Measurements from ENCODE around the gene VASH1.
A peak's percentile ranks its signal among the peaks of the same experiment; 100 is the strongest.
"Not testable (repeated sequence)": the region's sequence is repeated elsewhere in the genome, so short reads cannot be mapped to it uniquely, and the experiment has no call there.

VASH1 gene

GRCh38 chr14:76761136-76761959, at the start of gene VASH1:
Gene VASH1, plus strand, starts transcription at chr14:76761468. Its CDS starts 1,354 bp downstream, at chr14:76762822.
- peak; percentile 35 for DNase-seq

- DNase-seq: no peak
These were observed 48.1 kb upstream of the VASH1 start for GRCh38 chr14:76713121-76713520.

GRCh38 chr14:76714470-76714869, 46.8 kb upstream of the VASH1 start:
- DNase-seq: no peak

- DNase-seq: peak; percentile 81
These were observed 46.2 kb upstream of the VASH1 start for GRCh38 chr14:76715101-76715500.

DNA sequence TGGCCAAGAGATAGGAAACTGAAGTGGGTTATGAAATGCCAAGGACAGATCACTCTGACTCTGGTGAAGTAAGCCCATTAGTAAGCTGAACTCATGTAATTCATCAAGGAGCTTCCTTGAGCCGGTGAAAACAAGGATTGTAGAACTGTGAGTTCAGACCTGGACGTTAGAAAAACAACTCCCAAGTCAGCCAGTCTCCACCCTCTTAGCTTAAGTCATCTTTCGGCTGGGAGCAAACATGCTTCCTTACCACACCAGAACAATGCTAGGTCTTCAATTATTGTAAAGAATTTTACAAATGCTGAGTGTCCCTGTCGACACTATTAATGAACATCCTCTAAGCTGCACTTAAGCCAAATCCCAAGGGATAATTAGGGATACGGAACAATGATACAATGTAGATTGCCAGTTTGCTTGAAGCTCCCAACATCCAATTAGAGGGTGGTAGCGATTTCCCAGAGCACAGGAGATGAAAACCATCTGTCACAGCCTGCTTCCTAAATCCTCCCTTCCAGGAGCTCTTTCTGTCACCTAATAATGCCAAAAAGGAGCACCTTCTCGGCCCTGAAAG, 45.7 kb upstream of the VASH1 start:
- peak; percentile 99 for DNase-seq

GRCh38 chr14:76716285-76716684, 45.0 kb upstream of the VASH1 start:
- no peak for DNase-seq

GRCh38 chr14:76717508-76718290, 43.6 kb upstream of the VASH1 start:
- DNase-seq: peak; percentile 27

GRCh38 chr14:76718306-76719040, 42.8 kb upstream of the VASH1 start:
- DNase-seq: no peak

DNA sequence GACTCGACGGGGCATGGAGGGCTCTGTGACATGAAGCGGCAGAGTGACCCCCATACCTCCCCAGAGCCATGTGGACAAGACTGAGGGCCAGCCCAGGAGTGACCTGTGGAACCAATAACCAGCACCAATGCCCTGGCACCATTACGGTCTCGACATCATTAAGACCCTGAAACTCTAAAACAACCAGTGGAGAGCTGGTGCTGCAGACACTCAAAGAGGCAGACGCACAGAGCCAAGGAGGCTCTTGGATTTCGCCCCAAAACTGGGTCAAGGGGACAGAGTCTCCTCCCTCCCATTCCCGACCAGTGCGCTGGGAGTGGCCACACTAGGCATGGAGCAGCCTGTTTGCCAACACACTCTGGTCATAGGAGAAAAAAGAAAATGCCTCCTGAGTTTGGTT, 41.6 kb upstream of the VASH1 start:
- DNase-seq: no peak

DNA sequence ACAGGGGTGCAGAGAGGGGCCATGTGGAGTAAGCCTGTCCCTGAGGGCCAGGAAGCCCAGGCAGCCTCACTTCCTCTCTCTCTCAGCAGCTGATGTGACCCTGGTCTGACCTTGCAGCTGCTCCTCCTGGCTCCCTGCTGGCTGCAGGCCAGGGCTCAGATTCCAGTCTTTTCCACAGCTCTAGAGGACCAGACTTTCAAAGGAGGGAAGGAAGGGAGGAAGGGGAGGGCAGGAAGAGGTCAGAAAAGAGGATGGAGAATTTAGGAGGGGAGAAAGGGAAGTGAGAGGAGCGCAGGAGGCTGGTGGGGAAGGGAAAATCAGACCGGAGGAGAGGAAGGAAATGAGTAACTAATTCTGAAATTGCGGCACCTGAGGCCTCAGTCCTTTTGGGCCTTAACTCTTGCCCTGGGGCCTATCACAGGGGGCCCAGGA, 40.9 kb upstream of the VASH1 start:
- peak; percentile 54 for DNase-seq

DNA sequence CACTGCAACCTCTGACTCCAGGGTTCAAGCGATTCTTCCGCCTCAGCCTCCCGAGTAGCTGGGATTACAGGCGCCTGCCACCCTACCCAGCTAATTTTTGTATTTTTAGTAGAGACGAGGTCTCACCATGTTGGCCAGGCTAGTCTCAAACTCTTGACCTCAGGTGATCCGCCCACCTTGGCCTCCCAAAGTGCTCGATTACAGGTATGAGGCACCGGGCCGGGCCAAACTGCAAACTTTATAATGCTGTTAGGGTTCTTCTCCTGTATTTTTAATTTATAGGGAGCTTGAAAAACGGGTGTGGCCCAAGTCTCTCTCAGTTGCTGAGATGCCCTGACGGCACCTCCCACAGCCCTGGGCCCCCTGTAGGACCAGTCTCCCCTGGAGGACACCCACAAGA, 39.8 kb upstream of the VASH1 start:
- DNase-seq: not testable (repeated sequence)

DNA sequence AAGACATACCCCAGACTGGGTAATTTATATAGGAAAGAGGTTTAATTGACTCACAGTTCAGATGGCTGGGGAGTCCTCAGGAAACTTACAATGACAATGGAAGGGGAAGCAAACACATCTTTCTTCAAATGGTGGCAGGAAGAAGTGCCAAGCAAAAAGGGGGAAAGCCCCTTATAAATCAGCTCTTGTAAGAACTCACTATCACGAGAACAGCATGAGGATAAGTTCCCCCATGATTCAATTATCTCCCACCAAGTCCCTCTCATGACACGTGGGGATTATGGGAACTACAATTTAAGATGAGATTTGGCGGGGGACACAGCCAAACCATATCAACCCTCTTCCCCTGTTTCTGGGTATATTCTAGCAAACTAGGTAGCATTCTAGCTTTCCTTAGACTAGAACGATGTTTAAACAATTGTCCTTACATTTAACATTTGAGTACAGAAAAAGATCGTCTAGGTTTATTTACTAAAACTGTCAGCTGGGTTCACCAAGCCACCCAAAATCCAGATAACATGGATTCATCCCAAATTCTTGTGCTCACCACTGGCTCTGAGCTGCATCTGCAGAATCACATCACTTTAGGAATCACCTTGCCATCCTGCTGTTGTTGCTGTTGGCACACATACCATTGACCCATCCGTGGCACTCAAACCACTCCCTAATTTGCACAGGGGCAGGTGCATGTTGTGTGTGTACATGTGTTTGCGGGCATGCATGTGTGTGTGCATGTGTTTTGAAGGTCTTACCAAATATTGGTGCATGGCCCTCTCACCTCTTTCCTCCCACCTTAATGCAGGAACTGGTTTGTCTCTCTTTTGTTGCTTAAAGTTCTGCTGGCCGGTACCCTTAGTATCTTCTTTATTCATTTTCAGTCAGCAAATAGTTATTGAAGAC, 36.4 kb upstream of the VASH1 start:
- DNase-seq: no peak

DNA sequence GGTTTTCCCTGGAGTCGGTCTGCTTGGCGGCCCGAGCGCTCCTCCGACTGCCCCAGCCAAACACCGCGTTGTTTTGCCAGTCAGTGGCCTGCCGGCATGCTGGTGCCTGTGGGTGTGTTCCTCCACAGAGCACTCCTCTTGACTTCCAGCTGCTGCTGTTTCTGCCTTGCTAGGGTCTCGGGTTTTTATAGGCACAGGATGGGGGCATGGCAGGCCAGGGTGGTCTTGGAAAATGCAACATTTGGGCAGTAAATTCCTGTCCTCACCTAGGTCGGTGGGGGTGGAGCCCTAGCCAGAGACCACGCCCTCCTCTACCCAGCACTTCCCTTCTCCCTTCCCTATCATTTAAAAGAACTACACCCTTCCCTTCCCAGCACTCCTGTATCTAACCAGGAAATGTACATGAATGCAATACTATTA, 34.7 kb upstream of the VASH1 start:
- DNase-seq: peak; percentile 28

DNA sequence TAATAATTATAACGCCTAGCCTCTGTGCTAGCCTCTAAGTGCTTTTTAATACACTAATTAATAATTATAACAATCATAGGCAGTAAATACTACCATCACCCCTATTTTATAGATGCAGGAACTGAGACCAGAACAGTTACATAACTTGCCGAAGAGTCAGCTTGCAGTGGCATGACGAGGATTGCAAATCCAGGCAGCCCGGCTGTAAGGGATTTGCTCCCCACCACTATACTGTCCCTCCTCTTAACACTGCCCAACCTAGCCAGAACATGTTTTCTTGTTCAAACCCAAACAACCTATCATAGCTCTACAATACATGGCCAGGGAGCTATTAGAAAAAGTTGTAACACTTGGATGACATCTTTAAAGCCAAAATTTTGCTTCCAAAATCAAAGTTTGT, 33.9 kb upstream of the VASH1 start:
- no peak for DNase-seq

- no peak for DNase-seq
These were observed 33.4 kb upstream of the VASH1 start for GRCh38 chr14:76727901-76728300.

- DNase-seq: no peak
These were observed 32.0 kb upstream of the VASH1 start for GRCh38 chr14:76729258-76729657.

GRCh38 chr14:76729953-76730505, 31.2 kb upstream of the VASH1 start:
- no peak for DNase-seq

DNA sequence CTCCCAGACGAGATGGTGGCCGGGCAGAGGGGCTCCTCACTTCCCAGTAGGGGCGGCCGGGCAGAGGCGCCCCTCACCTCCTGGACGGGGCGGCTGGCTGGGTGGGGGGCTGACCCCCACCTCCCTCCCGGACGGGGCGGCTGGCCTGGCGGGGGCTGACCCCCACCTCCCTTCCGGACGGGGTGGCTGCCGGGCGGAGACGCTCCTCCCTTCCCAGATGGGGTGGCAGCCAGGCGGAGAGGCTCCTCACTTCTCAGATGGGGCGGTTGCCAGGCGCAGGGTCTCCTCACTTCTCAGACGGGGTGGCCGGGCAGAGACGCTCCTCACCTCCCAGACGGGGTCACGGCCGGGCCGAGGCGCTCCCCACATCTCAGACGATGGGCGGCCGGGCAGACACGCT, 26.8 kb upstream of the VASH1 start:
- not testable (repeated sequence) for DNase-seq

GRCh38 chr14:76736514-76736913, 24.8 kb upstream of the VASH1 start:
- no peak for DNase-seq

DNA sequence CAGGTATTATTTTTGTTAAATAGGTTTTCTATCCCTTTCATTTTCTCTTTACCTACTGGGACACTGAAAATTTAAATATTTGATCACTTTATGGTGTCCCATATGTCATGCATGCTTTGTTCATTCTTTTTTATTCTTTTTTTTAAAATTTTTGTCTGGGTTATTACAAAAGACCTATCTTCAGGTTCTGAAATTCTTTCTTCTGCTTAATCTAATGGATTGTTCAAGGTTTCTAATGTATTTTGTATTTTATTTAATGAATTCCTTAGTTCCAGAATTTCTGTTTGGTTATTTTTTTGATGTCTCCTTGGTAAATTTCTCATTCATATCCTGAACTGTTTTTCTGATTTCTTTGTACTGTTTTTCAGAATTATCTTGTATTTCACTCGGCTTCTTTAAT, 20.2 kb upstream of the VASH1 start:
- no peak for DNase-seq

- DNase-seq: no peak
These were observed 19.1 kb upstream of the VASH1 start for GRCh38 chr14:76742185-76742584.

GRCh38 chr14:76742966-76743365, 18.3 kb upstream of the VASH1 start:
- DNase-seq: no peak

All from NCI-H1694 (cell line).